Stimulated activated CD4-positive, alpha-beta T cell treated with anti-CD3 and anti-CD28 coated beads, Interleukin-4, amount 100 ng/mL, for 24 hours (primary cell): ENCODE results near the gene SORCS1.

Experiments
- DNase-seq: peaks from one replicate; pipeline ENCODE4 v3.0.0-alpha.2; 2020

Gene SORCS1

DNA sequence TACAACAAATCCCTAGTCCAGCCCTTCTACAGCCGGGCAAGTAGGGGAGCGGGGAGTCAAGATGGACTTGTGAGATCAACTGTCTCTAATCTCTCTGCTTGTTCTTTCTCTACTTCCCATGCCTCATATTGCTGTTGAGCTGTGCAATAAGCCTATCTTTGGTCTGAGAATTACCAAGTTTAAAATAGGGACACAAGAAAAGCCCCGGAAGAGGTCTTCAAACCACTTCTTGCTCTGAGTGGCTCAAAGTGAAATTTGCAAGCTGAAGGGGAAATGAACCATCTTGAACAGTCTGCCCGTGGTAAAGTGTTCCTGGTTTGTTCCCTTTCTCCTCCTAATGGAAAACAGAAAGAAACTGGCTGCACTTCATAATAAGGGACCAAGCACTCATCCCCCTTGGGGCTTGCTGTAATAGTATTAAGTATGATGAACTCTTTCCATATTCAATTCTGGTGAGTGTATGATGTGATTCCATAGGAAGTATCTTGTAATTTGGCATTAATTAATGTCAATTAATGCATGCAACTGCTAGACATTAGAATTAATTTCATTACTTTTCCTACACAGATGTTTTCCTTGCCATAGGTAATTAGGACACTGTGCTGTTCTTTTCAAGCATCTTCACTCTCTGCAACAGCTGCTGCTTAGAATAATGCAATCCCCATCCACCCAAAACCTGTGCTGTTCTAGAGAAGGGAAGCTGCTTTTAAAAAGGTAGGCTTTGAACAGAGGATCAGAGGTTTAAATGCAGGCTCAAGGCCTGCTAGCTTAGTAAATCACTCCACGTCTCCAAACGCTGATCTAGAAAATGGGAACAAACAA, 449.6 kb downstream of the SORCS1 start:
- DNase-seq = no peak

DNA sequence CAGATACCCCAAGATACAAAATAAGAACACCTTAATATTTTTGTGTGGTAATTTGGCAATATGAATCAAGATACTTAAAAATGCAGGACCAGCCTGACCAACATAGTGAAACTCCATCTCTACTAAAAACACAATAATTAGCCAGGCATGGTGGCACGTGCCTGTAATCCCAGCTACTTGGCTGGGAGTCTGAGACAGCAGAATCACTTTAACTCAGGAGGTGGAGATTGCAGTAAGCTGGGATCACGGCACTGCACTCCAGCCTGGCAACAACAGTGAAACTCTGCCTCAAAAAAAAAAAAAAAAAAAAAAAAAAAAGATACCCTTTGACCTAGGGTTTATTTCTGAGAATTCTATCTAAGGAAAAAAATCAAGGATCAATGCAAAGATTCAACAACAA, 450.7 kb downstream of the SORCS1 start:
- DNase-seq = no peak

DNA sequence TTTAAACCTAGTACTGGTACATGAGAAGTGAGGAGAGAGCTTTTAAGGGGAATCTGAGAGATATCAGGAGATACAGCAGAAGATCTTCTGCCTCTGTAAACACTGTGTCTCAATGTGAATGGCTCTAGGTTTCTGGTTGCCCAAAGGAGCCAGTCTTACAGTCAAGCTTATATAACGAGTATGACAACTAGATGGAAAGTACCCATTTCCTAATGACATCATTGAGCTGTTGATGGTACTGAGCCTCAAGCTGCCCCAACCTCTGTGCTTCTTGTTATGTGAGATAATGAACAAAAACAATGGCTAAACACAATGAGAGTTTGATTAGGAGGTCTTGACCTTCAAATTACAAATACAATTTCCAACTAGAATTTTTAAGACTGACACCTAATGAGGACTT, 451.5 kb downstream of the SORCS1 start:
- DNase-seq = no peak

DNA sequence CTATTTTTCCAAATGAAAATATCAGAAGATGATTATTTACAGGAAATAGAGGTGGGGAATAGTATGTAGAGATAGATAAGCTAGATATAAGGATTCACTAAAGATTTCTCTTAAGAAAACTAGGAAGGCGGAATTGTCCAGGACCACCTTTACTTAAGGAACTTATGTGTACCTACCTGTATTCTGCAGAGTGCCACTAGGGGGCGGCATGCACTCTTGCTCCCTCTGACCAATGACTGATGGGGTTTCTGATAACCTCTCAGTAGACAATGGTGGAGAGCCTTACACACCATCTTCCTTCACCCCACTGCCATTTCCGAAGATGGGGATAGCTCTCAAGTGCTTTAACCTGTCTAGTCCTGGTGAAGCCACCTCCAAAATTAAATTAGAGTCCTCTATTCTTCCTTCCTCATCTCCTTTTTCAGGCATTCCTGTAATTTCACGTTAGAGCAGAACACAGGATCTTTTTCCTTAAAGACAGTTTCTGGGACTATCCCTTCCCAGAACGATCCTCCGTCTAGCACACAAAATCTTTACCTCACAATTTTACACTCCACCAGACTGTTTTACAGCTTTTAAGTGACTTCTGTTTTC, 453.1 kb downstream of the SORCS1 start:
- DNase-seq = peak; percentile 23

DNA sequence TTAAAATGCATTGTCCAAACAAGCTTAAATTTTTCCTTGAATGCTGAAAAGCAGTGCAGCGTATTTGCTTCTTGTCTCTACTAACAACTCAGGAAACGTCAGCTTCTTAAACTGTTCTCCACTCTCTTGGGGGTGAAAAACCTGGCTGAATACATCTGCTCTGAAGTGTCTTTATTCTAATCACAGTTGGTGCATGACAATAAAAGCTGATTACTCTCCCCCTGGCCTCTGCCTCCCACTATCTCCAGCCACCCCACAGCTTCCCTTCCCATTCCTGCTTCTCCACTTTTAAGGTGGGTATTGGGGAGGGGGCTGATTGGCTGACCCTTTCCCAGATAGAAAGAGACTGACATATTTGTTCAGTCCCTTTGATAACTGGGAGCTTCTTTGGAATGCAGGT, 456.0 kb downstream of the SORCS1 start:
- no peak for DNase-seq

DNA sequence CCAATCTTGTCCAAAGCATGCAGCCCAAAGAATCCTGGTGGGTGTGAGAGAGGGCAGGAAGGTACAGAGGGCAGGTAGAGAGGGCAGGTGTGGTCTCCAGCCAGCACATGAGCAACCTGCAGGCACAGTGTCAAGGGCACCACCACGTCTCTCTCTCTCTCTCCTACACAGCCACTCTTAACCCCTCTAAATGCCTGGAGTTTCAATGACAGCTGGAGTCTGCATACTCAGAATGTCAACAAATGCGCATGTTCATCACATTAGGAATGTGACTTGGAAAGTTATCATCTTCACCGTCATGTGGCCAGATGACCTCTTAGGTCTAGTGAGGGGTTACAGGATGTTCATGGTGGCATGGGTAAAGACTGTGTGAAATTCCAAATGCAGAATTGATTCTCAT, 456.8 kb downstream of the SORCS1 start:
- DNase-seq = no peak

DNA sequence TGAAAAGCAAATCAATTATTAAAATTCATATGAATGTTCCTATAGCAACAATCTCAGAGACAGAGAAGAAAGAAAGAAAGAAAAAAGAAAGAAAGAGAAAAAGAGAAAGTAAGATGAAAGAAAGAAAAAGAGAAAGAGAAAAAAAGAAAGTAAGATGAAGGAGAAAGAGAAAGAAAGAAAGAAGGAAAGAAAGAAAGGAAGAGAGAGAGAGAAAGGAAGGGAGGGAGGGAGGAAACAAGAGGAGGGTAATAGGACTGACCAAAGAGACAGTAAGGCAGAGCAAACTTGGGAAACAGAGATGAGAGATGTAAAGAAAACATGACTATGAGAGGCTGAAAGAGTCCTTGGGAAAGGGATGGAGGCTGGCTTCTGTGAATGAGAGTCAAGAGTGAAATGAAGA, 458.4 kb downstream of the SORCS1 start:
- no peak for DNase-seq

DNA sequence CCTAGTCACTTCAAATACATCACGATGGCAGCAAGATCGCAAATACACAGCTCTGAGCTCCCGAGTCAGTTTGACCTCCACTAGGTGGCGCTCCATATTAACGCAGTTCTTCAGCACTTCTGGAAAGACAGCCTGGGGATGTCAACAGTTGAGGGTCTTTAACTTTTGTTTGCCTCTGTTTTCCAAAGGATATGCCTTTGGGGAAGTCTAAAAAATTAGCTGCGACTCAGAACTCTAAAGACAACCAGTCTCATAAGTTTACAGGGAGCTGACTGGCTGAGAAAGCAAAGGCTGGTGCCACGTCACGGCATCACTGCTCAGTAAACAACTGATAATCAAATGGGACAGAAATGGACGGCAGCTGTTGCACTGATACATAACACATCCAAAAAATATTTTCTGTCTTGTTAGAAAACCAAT, 458.8 kb downstream of the SORCS1 start:
- peak; percentile 23 for DNase-seq

DNA sequence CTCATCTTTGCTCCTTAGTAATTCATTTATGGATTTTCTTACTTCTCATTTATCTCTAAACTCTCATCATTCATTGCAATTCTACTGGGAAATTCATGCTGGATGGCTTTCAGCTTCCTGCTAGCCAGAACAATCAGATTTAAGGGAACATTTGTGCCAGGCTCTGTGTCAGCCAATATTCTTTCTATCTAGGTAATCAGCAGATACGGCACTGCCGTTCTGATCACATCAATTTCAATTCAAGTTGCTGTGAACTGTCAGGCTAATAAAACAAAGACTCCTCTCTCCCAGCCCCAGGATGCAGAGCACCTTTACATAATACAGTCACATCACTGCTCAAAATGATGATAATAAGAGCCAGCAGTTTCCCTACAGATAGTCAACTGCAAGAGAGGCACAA, 468.3 kb downstream of the SORCS1 start:
- DNase-seq = no peak

DNA sequence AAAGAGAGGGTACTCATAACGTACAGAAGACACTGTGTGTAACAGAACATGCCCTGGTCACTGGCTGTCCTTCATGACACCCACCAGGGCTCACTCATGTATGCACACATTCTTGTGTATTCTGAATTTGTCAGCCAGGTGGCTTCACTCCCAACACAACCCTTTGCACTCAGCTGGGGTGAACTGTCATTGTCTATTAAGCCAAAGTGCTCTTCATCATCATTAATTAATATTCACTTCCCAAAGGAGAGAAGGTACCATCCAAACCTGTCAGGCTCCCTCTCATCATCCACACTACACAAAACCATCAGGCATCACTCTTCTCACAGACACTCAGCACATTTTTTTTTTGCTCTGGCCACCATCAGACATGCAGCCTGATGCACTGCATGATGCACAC, 469.8 kb downstream of the SORCS1 start:
- DNase-seq = no peak

DNA sequence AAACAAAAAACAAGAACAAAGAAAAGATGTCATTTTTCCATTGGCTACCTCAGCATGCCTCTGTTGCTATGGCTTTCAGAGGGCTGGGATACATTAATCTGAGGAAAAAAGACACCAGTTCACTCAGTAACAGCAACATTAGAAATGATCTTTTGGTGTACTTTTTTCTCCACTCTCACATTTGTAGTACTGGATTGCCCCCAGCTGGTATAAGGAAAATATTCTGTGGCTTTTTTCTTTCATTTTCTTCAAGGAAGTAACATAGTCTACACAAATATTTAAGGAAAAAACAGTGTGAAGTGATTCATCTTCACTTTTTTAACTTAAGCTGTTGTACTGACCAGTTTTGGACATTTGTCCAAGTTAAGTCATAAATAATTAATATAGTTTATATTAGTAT, 482.3 kb downstream of the SORCS1 start:
- DNase-seq = no peak

DNA sequence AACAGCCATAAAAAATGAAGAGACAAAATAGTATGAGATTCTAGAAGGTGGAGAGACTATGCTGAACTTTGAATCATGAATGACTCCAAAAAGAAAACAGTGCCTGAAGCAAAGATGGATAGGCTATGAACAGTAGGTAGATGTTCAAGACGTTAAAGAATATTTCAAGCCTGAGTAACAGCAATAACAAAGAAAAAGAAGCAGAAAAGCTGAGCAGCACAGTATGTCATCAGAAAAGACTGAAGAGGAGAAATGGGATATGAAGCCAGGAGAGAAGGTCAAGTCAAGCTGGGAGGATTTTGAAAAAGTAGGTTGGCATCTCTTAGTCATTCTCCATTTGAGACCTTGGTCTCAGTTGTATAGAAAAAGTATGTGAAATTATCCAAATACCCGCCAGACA, 484.4 kb downstream of the SORCS1 start:
- DNase-seq = no peak

DNA sequence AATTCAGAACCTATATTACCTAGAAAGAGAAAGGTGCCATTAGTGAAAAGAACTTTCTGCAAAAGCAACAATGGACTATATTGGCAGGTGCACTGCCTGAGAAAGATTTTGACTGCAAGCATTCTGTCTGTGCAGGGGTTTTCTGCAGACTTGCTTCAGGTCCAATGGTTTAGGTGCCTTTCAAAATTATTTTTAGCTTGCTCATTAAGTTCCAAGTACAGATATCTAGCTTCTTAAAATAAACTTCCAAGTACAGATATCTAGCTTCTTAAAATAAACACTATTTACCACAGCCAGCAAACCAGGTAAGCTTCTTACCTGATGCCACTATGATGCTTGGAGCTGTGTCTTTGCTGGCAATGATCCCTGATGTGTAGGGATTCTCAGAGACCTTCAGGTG, 485.2 kb downstream of the SORCS1 start:
- no peak for DNase-seq

DNA sequence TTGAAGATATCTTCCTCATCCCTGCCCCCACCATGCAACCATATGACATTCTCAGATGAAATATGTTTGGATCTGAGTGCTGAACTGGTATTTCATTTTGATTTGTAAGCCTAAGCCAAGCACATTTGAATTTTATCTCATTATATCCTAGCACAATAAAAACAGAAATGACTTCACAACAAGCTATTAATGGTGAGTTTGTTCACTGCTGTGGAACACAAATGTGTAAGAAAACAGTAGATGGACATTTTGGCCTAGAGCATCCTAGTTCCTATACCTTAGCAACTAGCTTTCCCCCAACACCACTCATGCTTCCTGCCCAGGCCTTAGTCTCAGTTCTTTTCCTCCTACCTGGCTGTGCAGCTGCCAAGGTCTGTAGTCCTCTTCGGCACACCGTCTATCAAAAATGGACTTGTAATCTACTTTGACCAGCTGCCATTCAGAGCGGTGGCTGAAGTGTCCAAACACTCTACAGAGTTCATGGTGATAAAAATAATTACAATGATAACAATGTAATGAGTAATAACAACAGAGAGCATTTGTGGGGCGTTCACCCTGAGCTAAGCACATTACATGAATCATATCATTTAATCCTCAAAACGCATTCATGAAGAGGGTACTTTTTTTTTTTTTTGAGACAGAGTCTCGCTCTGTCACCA, 491.9 kb downstream of the SORCS1 start:
- no peak for DNase-seq

DNA sequence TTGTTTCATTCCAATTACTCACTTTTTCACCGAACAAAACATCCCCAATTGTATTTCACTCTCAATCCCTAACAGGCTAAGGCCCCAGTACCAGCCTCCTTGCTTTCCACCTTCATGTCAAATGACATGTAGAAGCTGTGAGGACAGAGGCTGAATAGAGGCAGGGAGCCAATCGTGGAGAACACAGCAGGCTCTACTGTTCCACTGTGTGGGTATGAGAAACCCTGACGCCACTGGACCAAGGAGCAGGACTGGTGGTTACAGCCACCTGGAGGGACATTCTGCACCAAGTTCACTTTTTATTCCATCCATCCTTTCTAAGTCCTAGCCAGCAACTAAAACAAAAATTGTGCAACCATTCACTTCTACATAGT, 502.8 kb downstream of the SORCS1 start:
- DNase-seq = no peak

DNA sequence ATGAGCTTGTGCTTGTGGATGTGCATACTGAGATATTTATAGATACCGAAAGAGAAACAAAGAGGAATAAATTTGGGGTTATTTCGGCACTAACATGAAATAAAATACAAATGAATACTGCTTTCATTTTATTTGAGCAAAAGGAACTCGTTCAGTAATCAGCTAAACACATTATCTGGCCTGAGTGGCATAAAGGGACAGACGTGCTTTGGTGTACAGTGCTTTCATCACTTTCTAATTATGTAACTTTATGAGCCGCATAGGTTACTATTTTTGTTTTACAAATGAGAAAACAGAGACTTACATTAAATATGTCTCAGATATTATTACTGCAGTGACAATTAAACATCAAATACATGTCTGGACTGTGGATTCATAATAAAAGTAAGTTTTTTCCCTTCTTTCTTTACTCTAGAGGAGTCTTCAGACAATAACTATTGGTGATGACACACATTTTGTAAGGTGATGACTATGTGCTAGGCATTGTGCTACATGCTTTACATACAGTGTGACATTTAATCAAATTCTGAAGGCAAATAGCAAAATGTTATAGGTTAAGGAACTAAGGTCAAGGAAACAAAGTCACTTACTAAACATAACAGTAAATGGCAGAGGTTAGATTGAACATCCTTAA, 503.3 kb downstream of the SORCS1 start:
- DNase-seq = no peak

DNA sequence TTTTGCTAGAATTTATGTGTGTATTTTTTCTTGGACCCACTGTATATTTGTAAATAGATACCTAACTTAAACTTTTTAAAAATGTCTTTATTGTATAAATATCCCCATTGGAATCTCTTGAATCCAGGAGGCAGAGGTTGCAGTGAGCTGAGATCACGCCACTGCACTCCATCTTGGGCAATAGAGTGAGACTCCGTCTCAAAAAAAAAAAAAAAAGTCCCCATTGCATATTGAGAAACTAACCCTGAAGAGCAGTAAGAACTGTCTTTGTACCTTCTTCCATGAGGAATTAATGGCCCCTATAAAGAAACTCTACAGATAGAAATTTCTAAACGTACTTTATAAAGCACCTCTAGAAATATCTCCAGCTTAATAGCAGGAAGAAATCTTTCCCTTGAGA, 504.0 kb downstream of the SORCS1 start:
- no peak for DNase-seq

DNA sequence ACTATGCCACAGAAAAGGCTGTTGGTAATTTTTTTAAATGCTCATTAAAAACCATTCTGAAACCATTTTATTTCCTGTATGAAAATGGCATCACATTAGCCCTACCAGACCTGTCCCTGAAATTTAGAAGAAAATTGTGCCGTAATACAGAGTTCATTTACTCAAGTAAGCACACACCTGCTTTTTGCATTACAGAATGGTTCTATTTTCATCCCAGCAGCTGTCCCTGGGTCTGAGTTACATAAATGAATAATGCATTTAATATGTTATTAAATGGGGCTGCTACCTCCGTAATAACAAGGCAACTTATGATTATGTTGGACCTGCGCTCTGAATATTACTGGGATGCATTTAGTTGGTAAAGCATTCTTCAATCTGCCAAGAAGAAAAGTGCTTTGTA, 508.9 kb downstream of the SORCS1 start:
- no peak for DNase-seq

DNA sequence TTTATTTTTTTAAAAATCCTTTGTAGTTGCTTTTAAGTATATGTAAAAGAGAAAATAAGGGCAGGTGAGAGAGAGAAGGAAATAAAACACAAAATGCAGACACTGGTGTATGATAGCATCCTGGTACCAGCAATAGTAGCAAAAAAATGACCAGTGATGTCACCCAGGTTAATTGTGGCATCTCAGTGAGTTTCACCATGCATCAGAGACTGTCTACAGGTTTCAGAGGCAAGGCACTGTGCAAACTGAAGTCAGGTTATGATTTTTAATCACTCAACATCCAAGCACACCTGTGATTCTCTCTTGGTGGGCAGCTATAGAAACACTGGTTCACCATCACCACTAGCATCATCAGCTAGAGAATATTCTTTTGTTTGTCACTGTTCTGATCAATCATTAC, 509.3 kb downstream of the SORCS1 start:
- no peak for DNase-seq

DNA sequence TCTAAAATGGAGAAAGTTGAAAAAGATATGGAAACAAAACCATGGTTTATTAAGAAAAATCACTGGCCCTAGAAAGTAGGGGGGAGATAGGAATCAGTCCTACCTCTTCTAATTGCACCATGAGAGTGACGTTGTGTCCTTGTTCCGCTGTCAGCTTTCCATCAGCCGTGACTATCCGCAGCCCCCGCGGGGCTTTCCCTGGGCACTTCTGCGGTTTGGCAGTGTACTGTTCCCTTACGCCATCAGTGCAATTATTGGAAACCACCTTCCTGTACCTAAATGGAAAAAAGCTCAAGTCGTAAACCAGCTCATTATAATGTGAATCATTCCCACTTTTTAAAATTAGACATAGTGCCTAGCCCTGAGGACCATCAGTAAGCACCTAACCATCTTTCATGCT, 512.2 kb downstream of the SORCS1 start:
- DNase-seq = no peak

DNA sequence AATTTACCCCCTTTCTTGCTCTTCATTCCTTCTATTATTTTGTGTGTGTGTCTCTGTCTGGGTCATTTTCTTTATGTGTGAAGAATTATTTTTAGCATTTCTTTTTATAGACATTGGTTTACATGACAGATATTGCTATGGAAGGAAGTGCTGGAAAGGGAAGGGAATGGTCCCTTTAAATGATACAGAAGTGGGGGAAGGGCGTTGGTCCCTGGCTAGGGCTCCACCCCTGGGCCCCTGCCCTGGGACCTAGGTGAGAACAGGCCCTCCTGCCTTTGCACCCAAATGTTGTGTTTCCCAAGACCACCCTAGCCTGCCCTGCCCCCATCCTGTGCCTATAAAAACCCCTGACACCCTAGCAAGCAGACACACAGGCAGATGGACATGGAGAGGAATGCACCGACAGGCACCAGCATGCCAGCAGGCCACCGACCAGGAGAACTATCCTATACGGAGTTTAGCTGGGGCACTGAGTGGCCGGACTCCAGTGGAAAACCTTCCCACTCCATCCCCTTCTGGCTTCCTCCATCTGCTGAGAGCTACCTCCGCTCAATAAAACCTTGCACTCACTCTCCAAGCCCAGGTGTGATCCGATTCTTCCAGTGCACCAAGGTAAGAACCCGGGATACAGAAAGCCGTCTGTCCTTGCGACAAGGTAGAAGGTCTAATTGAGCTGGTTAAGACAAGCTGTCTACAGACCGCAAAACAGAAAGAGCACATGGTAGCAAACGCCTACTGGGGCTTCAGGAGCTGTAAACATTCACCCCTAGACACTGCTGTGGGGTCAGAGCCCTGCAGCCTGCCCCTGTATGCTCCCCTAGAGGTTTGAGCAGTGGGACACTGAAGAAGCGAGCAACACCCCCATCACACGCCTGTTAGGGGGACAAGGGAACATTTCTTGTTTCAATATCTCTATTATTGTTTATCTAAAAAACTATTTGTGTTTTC, 515.7 kb downstream of the SORCS1 start:
- DNase-seq = no peak

DNA sequence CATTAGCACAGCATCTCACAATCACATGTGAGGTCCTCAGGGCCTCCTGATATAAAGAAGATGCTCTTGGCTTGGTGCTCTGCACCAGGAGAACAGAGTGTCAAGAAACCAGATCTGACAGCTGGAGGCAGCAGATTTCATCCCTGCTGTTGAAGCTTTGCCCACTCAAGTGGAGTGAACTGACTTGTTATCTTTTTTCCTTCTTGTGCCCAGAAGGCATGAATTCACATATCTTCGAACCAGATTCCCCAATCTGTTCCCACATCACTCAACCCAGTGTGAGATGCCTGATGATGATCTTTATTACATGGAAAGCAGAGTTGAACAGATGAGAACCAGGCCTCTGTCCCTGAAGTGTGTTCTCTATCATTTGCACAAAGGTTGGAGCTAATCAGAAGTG, 521.0 kb downstream of the SORCS1 start:
- DNase-seq = no peak

DNA sequence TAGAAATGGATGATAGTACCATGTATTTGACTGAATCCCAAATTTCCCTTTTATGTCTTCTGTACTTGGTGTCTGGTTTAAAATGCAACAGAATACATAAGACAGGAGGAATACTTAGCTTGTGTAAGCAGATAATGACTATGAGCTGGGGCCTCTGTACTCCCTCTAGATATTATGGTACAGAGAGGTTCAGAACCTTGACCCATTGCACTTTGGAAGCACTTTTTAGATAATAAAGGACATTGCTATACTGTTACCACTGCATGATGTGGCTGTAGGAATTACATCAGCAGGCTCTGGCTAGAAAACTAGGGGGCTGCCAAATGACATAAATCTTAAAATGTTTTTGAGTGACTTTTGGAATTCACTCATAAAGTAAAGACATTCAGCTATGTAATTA, 526.6 kb downstream of the SORCS1 start:
- DNase-seq = no peak
